ENCODE measurements around the gene CASZ1.

DNA sequence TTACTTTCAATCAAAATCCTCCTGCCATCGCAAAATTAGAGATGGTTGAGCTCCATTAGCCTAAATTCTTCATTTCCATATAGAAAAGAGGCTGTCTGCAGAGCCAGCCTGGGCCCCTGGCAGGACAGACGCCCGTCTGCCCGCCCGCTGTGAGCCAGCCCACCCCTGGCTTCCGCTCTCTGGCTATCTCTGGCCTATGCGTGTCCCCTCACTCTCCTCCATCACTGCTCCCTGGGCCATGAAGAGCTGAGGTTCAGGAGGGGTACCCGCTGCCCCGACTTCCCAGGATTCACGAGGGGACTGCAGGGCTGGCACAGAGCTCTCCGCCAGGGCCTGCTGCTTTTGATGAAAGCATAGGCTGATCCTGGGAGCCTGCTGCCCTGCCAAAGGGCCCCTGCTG is 117.6 kb downstream of the CASZ1 start:
- TF ChIP-seq, protein P1, sequence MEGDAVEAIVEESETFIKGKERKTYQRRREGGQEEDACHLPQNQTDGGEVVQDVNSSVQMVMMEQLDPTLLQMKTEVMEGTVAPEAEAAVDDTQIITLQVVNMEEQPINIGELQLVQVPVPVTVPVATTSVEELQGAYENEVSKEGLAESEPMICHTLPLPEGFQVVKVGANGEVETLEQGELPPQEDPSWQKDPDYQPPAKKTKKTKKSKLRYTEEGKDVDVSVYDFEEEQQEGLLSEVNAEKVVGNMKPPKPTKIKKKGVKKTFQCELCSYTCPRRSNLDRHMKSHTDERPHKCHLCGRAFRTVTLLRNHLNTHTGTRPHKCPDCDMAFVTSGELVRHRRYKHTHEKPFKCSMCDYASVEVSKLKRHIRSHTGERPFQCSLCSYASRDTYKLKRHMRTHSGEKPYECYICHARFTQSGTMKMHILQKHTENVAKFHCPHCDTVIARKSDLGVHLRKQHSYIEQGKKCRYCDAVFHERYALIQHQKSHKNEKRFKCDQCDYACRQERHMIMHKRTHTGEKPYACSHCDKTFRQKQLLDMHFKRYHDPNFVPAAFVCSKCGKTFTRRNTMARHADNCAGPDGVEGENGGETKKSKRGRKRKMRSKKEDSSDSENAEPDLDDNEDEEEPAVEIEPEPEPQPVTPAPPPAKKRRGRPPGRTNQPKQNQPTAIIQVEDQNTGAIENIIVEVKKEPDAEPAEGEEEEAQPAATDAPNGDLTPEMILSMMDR (IDR thresholded peaks at IDR 0.05): no peak
- TF ChIP-seq POLR2AphosphoS5 (IDR thresholded peaks at IDR 0.05; ENCODE audit: low read depth, low read length) (no peak), SIN3A (IDR thresholded peaks at IDR 0.05; ENCODE audit: borderline replicate concordance, insufficient read depth, low read depth, low read length) (no peak), TCF7L2 (IDR thresholded peaks at IDR 0.05; ENCODE audit: low read depth, low read length) (no peak)
- TF ChIP-seq, protein P2, sequence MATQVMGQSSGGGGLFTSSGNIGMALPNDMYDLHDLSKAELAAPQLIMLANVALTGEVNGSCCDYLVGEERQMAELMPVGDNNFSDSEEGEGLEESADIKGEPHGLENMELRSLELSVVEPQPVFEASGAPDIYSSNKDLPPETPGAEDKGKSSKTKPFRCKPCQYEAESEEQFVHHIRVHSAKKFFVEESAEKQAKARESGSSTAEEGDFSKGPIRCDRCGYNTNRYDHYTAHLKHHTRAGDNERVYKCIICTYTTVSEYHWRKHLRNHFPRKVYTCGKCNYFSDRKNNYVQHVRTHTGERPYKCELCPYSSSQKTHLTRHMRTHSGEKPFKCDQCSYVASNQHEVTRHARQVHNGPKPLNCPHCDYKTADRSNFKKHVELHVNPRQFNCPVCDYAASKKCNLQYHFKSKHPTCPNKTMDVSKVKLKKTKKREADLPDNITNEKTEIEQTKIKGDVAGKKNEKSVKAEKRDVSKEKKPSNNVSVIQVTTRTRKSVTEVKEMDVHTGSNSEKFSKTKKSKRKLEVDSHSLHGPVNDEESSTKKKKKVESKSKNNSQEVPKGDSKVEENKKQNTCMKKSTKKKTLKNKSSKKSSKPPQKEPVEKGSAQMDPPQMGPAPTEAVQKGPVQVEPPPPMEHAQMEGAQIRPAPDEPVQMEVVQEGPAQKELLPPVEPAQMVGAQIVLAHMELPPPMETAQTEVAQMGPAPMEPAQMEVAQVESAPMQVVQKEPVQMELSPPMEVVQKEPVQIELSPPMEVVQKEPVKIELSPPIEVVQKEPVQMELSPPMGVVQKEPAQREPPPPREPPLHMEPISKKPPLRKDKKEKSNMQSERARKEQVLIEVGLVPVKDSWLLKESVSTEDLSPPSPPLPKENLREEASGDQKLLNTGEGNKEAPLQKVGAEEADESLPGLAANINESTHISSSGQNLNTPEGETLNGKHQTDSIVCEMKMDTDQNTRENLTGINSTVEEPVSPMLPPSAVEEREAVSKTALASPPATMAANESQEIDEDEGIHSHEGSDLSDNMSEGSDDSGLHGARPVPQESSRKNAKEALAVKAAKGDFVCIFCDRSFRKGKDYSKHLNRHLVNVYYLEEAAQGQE (IDR thresholded peaks at IDR 0.05; ENCODE audit: insufficient read depth in 1 of 2, low read depth in 2 of 2, low read length in 1 of 2): no peak

Measured in Panc1 (cell line).